Epidermal melanocyte (primary cell): Measurements from ENCODE around the gene NEK5.
"Not testable (repeated sequence)": the region's sequence is repeated elsewhere in the genome, so short reads cannot be mapped to it uniquely, and the experiment has no call there.

ENCODE experiments used
- DNase-seq: peaks from one replicate; pipeline ENCODE4 v3.0.0; 2011; ENCODE audit warnings: low spot score; ENCODE audit not compliant: insufficient read length

NEK5 gene

GRCh38 chr13:52128714-52129700, at the start of gene NEK5:
Gene NEK5 (minus strand): TSS chr13:52129073. CDS start chr13:52127482, 1,591 bp downstream.
- DNase-seq, result peak; percentile 75

- no peak for DNase-seq
Observed at GRCh38 chr13:52177276-52177675, 48.4 kb upstream of the NEK5 start.

GRCh38 chr13:52173970-52174369, 45.1 kb upstream of the NEK5 start:
- DNase-seq, result not testable (repeated sequence)

- no peak for DNase-seq
Observed at GRCh38 chr13:52173373-52173772, 44.5 kb upstream of the NEK5 start.

- not testable (repeated sequence) for DNase-seq
Observed at GRCh38 chr13:52171686-52172085, 42.8 kb upstream of the NEK5 start.

- not testable (repeated sequence) for DNase-seq
Observed at GRCh38 chr13:52170828-52171391, 42.0 kb upstream of the NEK5 start.

GRCh38 chr13:52169839-52170238, 41.0 kb upstream of the NEK5 start:
- no peak for DNase-seq

GRCh38 chr13:52165411-52165810, 36.5 kb upstream of the NEK5 start:
- no peak for DNase-seq

GRCh38 chr13:52164989-52165388, 36.1 kb upstream of the NEK5 start:
- no peak for DNase-seq

- not testable (repeated sequence) for DNase-seq
Observed at GRCh38 chr13:52163878-52164277, 35.0 kb upstream of the NEK5 start.

- no peak for DNase-seq
Observed at GRCh38 chr13:52162279-52163101, 33.6 kb upstream of the NEK5 start.

- DNase-seq, result no peak
Observed at GRCh38 chr13:52161181-52161646, 32.3 kb upstream of the NEK5 start.

- no peak for DNase-seq
Observed at GRCh38 chr13:52160506-52160905, 31.6 kb upstream of the NEK5 start.

- no peak for DNase-seq
Observed at GRCh38 chr13:52160053-52160452, 31.2 kb upstream of the NEK5 start.

GRCh38 chr13:52159159-52159982, 30.5 kb upstream of the NEK5 start, which contains the start of gene NEK3:
Gene NEK3 (minus strand): TSS chr13:52159597. CDS start chr13:52156191, 3,406 bp downstream.
- DNase-seq, result peak; percentile 41

GRCh38 chr13:52158629-52159158, 29.8 kb upstream of the NEK5 start:
- no peak for DNase-seq

- DNase-seq, result no peak
Observed at GRCh38 chr13:52156724-52157261, 27.9 kb upstream of the NEK5 start.

GRCh38 chr13:52155177-52155576, 26.3 kb upstream of the NEK5 start:
- DNase-seq, result no peak

GRCh38 chr13:52147225-52147624, 18.4 kb upstream of the NEK5 start:
- DNase-seq, result no peak

- no peak for DNase-seq
Observed at GRCh38 chr13:52141299-52141698, 12.4 kb upstream of the NEK5 start.
